HL-60/S4 (cell line): ENCODE results near the gene ANAPC10.
"Not testable (repeated sequence)": the region's sequence is repeated elsewhere in the genome, so short reads cannot be mapped to it uniquely, and the experiment has no call there.

Experiments
- in situ Hi-C: fragments of 300-500 bp; cut with MboI; formaldehyde crosslinking; loops from 2 replicates; pipeline ENCODE4 v1.14.3; 2022; ENCODE audit warnings: low sequenced_read_pairs

The ANAPC10 gene

GRCh38 chr4:145012841-145013240 is 85.2 kb downstream of the ANAPC10 start:
- in situ Hi-C loops: no loop called here

- in situ Hi-C loops: no loop called here
These were observed 86.4 kb downstream of the ANAPC10 start for GRCh38 chr4:145011636-145012035.

GRCh38 chr4:145010315-145010714 is 87.7 kb downstream of the ANAPC10 start:
- in situ Hi-C loops: not testable (repeated sequence)

- in situ Hi-C loops: no loop called here
These were observed 94.3 kb downstream of the ANAPC10 start for GRCh38 chr4:145003675-145004074.

- in situ Hi-C loops: no loop called here
These were observed 96.4 kb downstream of the ANAPC10 start for GRCh38 chr4:145001635-145002034.

- in situ Hi-C loops: not testable (repeated sequence)
These were observed 97.3 kb downstream of the ANAPC10 start for GRCh38 chr4:145000656-145001055.

- in situ Hi-C loops: no loop called here
These were observed 108.7 kb downstream of the ANAPC10 start for GRCh38 chr4:144989306-144989705.

- in situ Hi-C loops: no loop called here
These were observed 112.5 kb downstream of the ANAPC10 start for GRCh38 chr4:144985531-144985930.

- in situ Hi-C loops: no loop called here
These were observed 113.0 kb downstream of the ANAPC10 start for GRCh38 chr4:144985014-144985413.

GRCh38 chr4:144984241-144984640 is 113.8 kb downstream of the ANAPC10 start:
- in situ Hi-C loops: no loop called here

- in situ Hi-C loops: no loop called here
These were observed 122.3 kb downstream of the ANAPC10 start for GRCh38 chr4:144975718-144976117.

GRCh38 chr4:144970597-144970996 is 127.4 kb downstream of the ANAPC10 start:
- in situ Hi-C loops: no loop called here

- in situ Hi-C loops: no loop called here
These were observed 128.2 kb downstream of the ANAPC10 start for GRCh38 chr4:144969821-144970220.

GRCh38 chr4:144968606-144969005 is 129.4 kb downstream of the ANAPC10 start:
- in situ Hi-C loops: no loop called here

- in situ Hi-C loops: no loop called here
These were observed 130.8 kb downstream of the ANAPC10 start for GRCh38 chr4:144967161-144967560.

- in situ Hi-C loops: no loop called here
These were observed 135.7 kb downstream of the ANAPC10 start for GRCh38 chr4:144962300-144962699.

GRCh38 chr4:144955104-144955503 is 142.9 kb downstream of the ANAPC10 start:
- in situ Hi-C loops: no loop called here

GRCh38 chr4:144954230-144954629 is 143.8 kb downstream of the ANAPC10 start:
- in situ Hi-C loops: no loop called here

- in situ Hi-C loops: no loop called here
These were observed 149.6 kb downstream of the ANAPC10 start for GRCh38 chr4:144948421-144948820.

- in situ Hi-C loops: no loop called here
These were observed 150.0 kb downstream of the ANAPC10 start for GRCh38 chr4:144948009-144948408.
